Uterus (tissue), 4 donors: Measurements from ENCODE around the gene NCAPG2. TPM values are rescaled to one million over a fixed set of nuclear protein-coding genes. Genes with fewer than 3 reads are reported as not detected.

Experiments
- DNase-seq, 2 donors: peaks; one replicate each; pipeline ENCODE4 v3.0.0-alpha.2; 2019 to 2020
- H3K27ac ChIP-seq, 2 donors: fragments of 200-600 bp; sonication (generic); 1 replicate in 1 of 2; 2 replicates in 1 of 2; pipeline ENCODE4 v1.5.1; 2016 to 2018
- H3K27me3 ChIP-seq, 2 donors: fragments of 200-600 bp; sonication (generic); one replicate each; pipeline ENCODE4 v1.5.1; 2018 to 2019; ENCODE audit warnings: control low read depth in 1 of 2
- H3K36me3 ChIP-seq, 2 donors: fragments of 200-600 bp; sonication (generic); one replicate each; pipeline ENCODE4 v1.5.1; 2019; ENCODE audit warnings: control low read depth in 1 of 2
- H3K4me1 ChIP-seq, 2 donors: fragments of 200-600 bp; sonication (generic); one replicate each; pipeline ENCODE4 v1.5.1; 2018 to 2019; ENCODE audit warnings: control low read depth in 1 of 2
- H3K4me3 ChIP-seq, 2 donors: fragments of 200-600 bp; sonication (generic); 1 replicate in 1 of 2; 2 replicates in 1 of 2; pipeline ENCODE4 v1.5.1; 2018 to 2019; ENCODE audit warnings: mild to moderate bottlenecking in 1 of 2
- H3K9me3 ChIP-seq, 2 donors: fragments of 200-600 bp; sonication (generic); one replicate each; pipeline ENCODE4 v1.5.1; 2019; ENCODE audit warnings: control low read depth in 1 of 2
- CTCF ChIP-seq, 4 experiments: fragments of 200-600 bp in 2 of 4; fragments of 450-650 bp in 2 of 4; sonication (generic) in 2 of 4; IDR thresholded peaks; one replicate each; pipeline ENCODE4 v1.5.1; 2016 to 2019; ENCODE audit warnings: antibody characterized with exemption in 4 of 4, mild to moderate bottlenecking in 2 of 4, moderate library complexity in 1 of 4
- POLR2A ChIP-seq, 2 donors: fragments of 450-650 bp; IDR thresholded peaks; one replicate each; pipeline ENCODE4 v1.6.1; 2016; ENCODE audit warnings: antibody characterized with exemption in 2 of 2, mild to moderate bottlenecking in 1 of 2, moderate library complexity in 1 of 2
- intact Hi-C: fragments of 100-400 bp; cut with DNase I; formaldehyde crosslinking; loops from one replicate; pipeline ENCODE4 v1.15.1; 2023; ENCODE audit warnings: low total_unique reads
- total RNA-seq, 4 donors: library from RNA; depleted of rRNA in 3 of 4; stranded (reverse); fragments of >200 nt in 3 of 4; gene quantifications; one replicate each; pipeline versions ENCODE4 v1.1.0 to v1.2.4, GENCODE V29; 2014 to 2023
- donor health status: DM: yes; HTN: yes; CAD: no.

Gene NCAPG2
- 10 to 100 TPM in 1 of 4 donors, 1 to 10 TPM in 2, under 1 TPM in 1; 0.51 to 36.0 (median 7.8) TPM for total RNA-seq

GRCh38 chr7:158704524-158705233, at the start of gene NCAPG2:
TSS of gene NCAPG2 (minus strand) at chr7:158704804. CDS start at chr7:158701899, 2,905 bp downstream.
- Histone ChIP-seq H3K27ac (peak within 1 kb of the TSS; percentile 81 to 85), H3K36me3 (no peaks in the 10 kb centered on the region), H3K27me3 (no peaks in the 10 kb centered on the region), H3K4me1 (no peaks in the 10 kb centered on the region), H3K9me3 (no peaks in the 10 kb centered on the region), H3K4me3 (peak within 1 kb of the TSS; percentile 84 to 85)
- DNase-seq: peak; percentile 97 to 98
- intact Hi-C loops: no loop called here
- peak; percentile 13 to 81 (median 48) for TF ChIP-seq CTCF (IDR thresholded peaks at IDR 0.05)
- peak; percentile 97 to 98 for TF ChIP-seq POLR2A (IDR thresholded peaks at IDR 0.05)

GRCh38 chr7:158753900-158754299, 49.3 kb upstream of the NCAPG2 start:
- no peaks in the 10 kb centered on the region for H3K9me3 ChIP-seq
- intact Hi-C loops: no loop called here
- no peak overlapping the region for H3K27ac ChIP-seq
- no peak for TF ChIP-seq POLR2A (IDR thresholded peaks at IDR 0.05)
- TF ChIP-seq CTCF (IDR thresholded peaks at IDR 0.05): no peak
- no peaks in the 10 kb centered on the region for H3K4me1 ChIP-seq
- no peaks in the 10 kb centered on the region for H3K36me3 ChIP-seq
- no peaks in the 10 kb centered on the region for H3K27me3 ChIP-seq
- DNase-seq: no peak
- H3K4me3 ChIP-seq: no peak overlapping the region

GRCh38 chr7:158751751-158752150, 47.1 kb upstream of the NCAPG2 start:
- DNase-seq: no peak
- intact Hi-C loops: no loop called here
- TF ChIP-seq POLR2A (IDR thresholded peaks at IDR 0.05): no peak
- no peak for TF ChIP-seq CTCF (IDR thresholded peaks at IDR 0.05)
- Histone ChIP-seq H3K36me3 (no peaks in the 10 kb centered on the region), H3K9me3 (no peaks in the 10 kb centered on the region), H3K27ac (no peak overlapping the region), H3K4me3 (no peak overlapping the region), H3K4me1 (no peaks in the 10 kb centered on the region), H3K27me3 (no peaks in the 10 kb centered on the region)

GRCh38 chr7:158751199-158751598, 46.6 kb upstream of the NCAPG2 start:
- no peaks in the 10 kb centered on the region for H3K4me1 ChIP-seq
- no peak overlapping the region for H3K27ac ChIP-seq
- no peak for DNase-seq
- H3K9me3 ChIP-seq: no peaks in the 10 kb centered on the region
- intact Hi-C loops: no loop called here
- no peaks in the 10 kb centered on the region for H3K36me3 ChIP-seq
- no peak overlapping the region for H3K4me3 ChIP-seq
- TF ChIP-seq CTCF (IDR thresholded peaks at IDR 0.05) (no peak), POLR2A (IDR thresholded peaks at IDR 0.05) (no peak)
- H3K27me3 ChIP-seq: no peaks in the 10 kb centered on the region

GRCh38 chr7:158750702-158751101, 46.1 kb upstream of the NCAPG2 start:
- Histone ChIP-seq H3K4me3 (no peak overlapping the region), H3K27me3 (no peaks in the 10 kb centered on the region), H3K9me3 (no peaks in the 10 kb centered on the region), H3K4me1 (no peaks in the 10 kb centered on the region), H3K27ac (no peak overlapping the region), H3K36me3 (no peaks in the 10 kb centered on the region)
- no peak for DNase-seq
- intact Hi-C loops: no loop called here
- no peak for TF ChIP-seq CTCF (IDR thresholded peaks at IDR 0.05)
- TF ChIP-seq POLR2A (IDR thresholded peaks at IDR 0.05): no peak
